Measurements from ENCODE around the gene ATP8A2. TPM values are rescaled to one million over a fixed set of nuclear protein-coding genes. Genes with fewer than 3 reads are reported as not detected.

ATP8A2 gene
- total RNA-seq, 1 experiment from 2014 or later: not detected

DNA sequence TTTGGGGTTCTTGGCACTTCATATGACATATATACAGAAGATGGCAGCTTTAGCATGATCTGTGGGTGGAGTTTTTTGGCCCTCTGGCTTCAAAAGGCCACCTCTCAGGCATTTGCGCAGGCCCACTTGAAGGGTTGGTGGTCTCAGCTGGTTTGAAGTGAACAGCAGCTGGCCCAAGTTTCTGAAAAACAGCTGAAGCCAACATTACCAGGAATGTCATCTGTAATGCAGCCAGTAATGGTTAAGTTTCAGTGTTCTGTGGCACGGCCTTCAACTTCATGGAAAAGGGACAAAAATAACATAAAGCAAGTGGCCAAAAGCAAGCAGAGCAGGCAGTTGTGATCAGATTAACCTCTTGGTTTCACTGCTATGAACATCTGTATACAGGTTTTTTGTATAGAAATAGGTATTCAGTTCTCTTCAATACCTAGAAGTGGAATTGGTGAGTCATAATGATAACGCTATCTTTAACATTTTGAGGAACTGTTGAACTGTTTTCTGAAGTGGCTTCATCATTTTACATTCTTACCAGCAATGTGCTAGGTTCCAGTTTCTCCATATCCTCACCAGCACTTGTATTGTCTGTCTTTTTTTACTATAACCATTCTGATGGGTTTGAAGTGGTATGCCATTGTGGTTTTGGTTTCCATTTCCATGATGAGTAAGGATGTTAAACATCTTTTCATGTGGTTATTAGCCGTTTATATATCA, 434.6 kb downstream of the ATP8A2 start:
- intact Hi-C loops (cut with micrococcal nuclease; ENCODE audit: unreplicated experiment): no loop called here
- ChIA-PET CTCF (no interaction called here), POLR2A (ENCODE audit: unreplicated experiment) (no interaction called here)
- H3K36me3 ChIP-seq (ENCODE audit: low read depth): no peaks in the 10 kb centered on the region
- no peak overlapping the region for H2AFZ ChIP-seq
- H3K4me3 ChIP-seq: no peak overlapping the region
- H3K27ac ChIP-seq: no peak overlapping the region
- H3K9me3 ChIP-seq (ENCODE audit: insufficient read depth, low read depth): no peaks in the 10 kb centered on the region
- no TSS peak for BruUV-seq (replicated peaks)
- H3K4me2 ChIP-seq: no peak overlapping the region
- H3K79me2 ChIP-seq (ENCODE audit: low read depth): no peaks in the 10 kb centered on the region
- no peaks in the 10 kb centered on the region for H3K9me2 ChIP-seq (ENCODE audit: insufficient read depth)
- no peaks in the 10 kb centered on the region for H3K4me1 ChIP-seq (replicated peaks; ENCODE audit: insufficient read depth)
- no peak for TF ChIP-seq EZH2 (IDR thresholded peaks at IDR 0.05; ENCODE audit: low read depth)
- TF ChIP-seq, protein P1, sequence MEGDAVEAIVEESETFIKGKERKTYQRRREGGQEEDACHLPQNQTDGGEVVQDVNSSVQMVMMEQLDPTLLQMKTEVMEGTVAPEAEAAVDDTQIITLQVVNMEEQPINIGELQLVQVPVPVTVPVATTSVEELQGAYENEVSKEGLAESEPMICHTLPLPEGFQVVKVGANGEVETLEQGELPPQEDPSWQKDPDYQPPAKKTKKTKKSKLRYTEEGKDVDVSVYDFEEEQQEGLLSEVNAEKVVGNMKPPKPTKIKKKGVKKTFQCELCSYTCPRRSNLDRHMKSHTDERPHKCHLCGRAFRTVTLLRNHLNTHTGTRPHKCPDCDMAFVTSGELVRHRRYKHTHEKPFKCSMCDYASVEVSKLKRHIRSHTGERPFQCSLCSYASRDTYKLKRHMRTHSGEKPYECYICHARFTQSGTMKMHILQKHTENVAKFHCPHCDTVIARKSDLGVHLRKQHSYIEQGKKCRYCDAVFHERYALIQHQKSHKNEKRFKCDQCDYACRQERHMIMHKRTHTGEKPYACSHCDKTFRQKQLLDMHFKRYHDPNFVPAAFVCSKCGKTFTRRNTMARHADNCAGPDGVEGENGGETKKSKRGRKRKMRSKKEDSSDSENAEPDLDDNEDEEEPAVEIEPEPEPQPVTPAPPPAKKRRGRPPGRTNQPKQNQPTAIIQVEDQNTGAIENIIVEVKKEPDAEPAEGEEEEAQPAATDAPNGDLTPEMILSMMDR (conservative IDR thresholded peaks at IDR 0.05): no peak
- DNase-seq: no peak
- no peaks in the 10 kb centered on the region for H4K20me1 ChIP-seq (ENCODE audit: insufficient read depth)
- H3F3A ChIP-seq (ENCODE audit: insufficient read depth, low read depth): no peaks in the 10 kb centered on the region
- H3K27me3 ChIP-seq (ENCODE audit: insufficient read depth, low read depth): peaks cover 30% of the 10 kb centered on the region; the same call in 1 of the 2 replicates

GRCh38 chr13:25807562-25807961, 435.8 kb downstream of the ATP8A2 start:
- H3K27ac ChIP-seq: no peak overlapping the region
- H3K36me3 ChIP-seq (ENCODE audit: low read depth): no peaks in the 10 kb centered on the region
- no peak for TF ChIP-seq EZH2 (IDR thresholded peaks at IDR 0.05; ENCODE audit: low read depth)
- TF ChIP-seq, protein P1 (conservative IDR thresholded peaks at IDR 0.05): no peak
- no peak for DNase-seq
- H3F3A ChIP-seq (ENCODE audit: insufficient read depth, low read depth): no peaks in the 10 kb centered on the region
- H4K20me1 ChIP-seq (ENCODE audit: insufficient read depth): no peaks in the 10 kb centered on the region
- peaks cover 18% of the 10 kb centered on the region; the same call in 1 of the 2 replicates for H3K27me3 ChIP-seq (ENCODE audit: insufficient read depth, low read depth)
- H3K9me3 ChIP-seq (ENCODE audit: insufficient read depth, low read depth): no peaks in the 10 kb centered on the region
- intact Hi-C loops (cut with micrococcal nuclease; ENCODE audit: unreplicated experiment): no loop called here
- H2AFZ ChIP-seq: no peak overlapping the region
- no peak overlapping the region for H3K4me2 ChIP-seq
- ChIA-PET CTCF (no interaction called here), POLR2A (ENCODE audit: unreplicated experiment) (no interaction called here)
- no peak overlapping the region for H3K4me3 ChIP-seq
- no peaks in the 10 kb centered on the region for H3K4me1 ChIP-seq (replicated peaks; ENCODE audit: insufficient read depth)
- no TSS peak for BruUV-seq (replicated peaks)
- H3K9me2 ChIP-seq (ENCODE audit: insufficient read depth): no peaks in the 10 kb centered on the region
- no peaks in the 10 kb centered on the region for H3K79me2 ChIP-seq (ENCODE audit: low read depth)

DNA sequence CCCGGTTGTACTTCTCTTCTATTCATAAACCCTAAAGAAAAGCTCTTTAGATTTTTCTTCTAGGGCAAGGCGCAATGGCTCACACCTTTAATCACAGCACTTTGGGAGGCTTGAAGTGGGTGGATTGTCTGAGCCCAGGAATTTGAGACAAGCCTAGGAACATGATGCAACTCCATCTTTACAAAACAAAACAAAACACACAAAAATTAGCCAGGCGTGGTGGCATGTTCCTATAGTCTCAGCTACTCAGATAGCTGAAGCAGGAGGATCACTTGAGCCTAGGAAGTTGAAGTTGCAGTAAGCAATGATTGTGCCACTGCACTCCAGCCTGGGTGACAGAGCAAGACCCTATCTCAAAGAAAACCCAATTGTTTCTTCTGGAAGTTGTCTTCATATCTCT, 439.7 kb downstream of the ATP8A2 start:
- no peak overlapping the region for H3K27ac ChIP-seq
- intact Hi-C loops (cut with micrococcal nuclease; ENCODE audit: unreplicated experiment): no loop called here
- H3K27me3 ChIP-seq (ENCODE audit: insufficient read depth, low read depth): peaks cover 6% of the 10 kb centered on the region
- H3F3A ChIP-seq (ENCODE audit: insufficient read depth, low read depth): no peaks in the 10 kb centered on the region
- BruUV-seq (replicated peaks): no TSS peak
- TF ChIP-seq EZH2 (IDR thresholded peaks at IDR 0.05; ENCODE audit: low read depth): no peak
- TF ChIP-seq, protein P1 (conservative IDR thresholded peaks at IDR 0.05): no peak
- POLR2A ChIA-PET (ENCODE audit: unreplicated experiment): no interaction called here
- H3K9me3 ChIP-seq (ENCODE audit: insufficient read depth, low read depth): no peaks in the 10 kb centered on the region
- DNase-seq: no peak
- H2AFZ ChIP-seq: no peak overlapping the region
- H3K9me2 ChIP-seq (ENCODE audit: insufficient read depth): no peaks in the 10 kb centered on the region
- no peaks in the 10 kb centered on the region for H3K36me3 ChIP-seq (ENCODE audit: low read depth)
- no peaks in the 10 kb centered on the region for H3K4me1 ChIP-seq (replicated peaks; ENCODE audit: insufficient read depth)
- no peaks in the 10 kb centered on the region for H3K79me2 ChIP-seq (ENCODE audit: low read depth)
- H3K4me2 ChIP-seq: no peak overlapping the region
- no peaks in the 10 kb centered on the region for H4K20me1 ChIP-seq (ENCODE audit: insufficient read depth)
- CTCF ChIA-PET: no interaction called here
- no peak overlapping the region for H3K4me3 ChIP-seq
